HG02798 (cell line): ENCODE data around the gene HSD17B4.
"Not testable (repeated sequence)": the region's sequence is repeated elsewhere in the genome, so short reads cannot be mapped to it uniquely, and the experiment has no call there.

ENCODE experiments used
- ATAC-seq: cut with Tn5 transposase; IDR thresholded peaks from one replicate; pipeline ENCODE4 v1.9.1; 2021; ENCODE audit warnings: mild to moderate bottlenecking; ENCODE audit not compliant: unreplicated experiment, poor library complexity

The HSD17B4 gene

GRCh38 chr5:119470851-119471451 lies 18.7 kb downstream of the HSD17B4 start:
- peak; percentile 64 for ATAC-seq

GRCh38 chr5:119473241-119473640 lies 20.9 kb downstream of the HSD17B4 start:
- ATAC-seq: no peak

- no peak for ATAC-seq
Observed at GRCh38 chr5:119476341-119476740, 24.0 kb downstream of the HSD17B4 start.

- no peak for ATAC-seq
Observed at GRCh38 chr5:119478781-119479180, 26.5 kb downstream of the HSD17B4 start.

GRCh38 chr5:119480629-119481028 lies 28.3 kb downstream of the HSD17B4 start:
- ATAC-seq: not testable (repeated sequence)

- no peak for ATAC-seq
Observed at GRCh38 chr5:119483155-119483554, 30.9 kb downstream of the HSD17B4 start.

- no peak for ATAC-seq
Observed at GRCh38 chr5:119484884-119485283, 32.6 kb downstream of the HSD17B4 start.

- no peak for ATAC-seq
Observed at GRCh38 chr5:119501671-119502179, 49.4 kb downstream of the HSD17B4 start.

- ATAC-seq: not testable (repeated sequence)
Observed at GRCh38 chr5:119503939-119504338, 51.6 kb downstream of the HSD17B4 start.

- no peak for ATAC-seq
Observed at GRCh38 chr5:119512277-119512676, 60.0 kb downstream of the HSD17B4 start.

- no peak for ATAC-seq
Observed at GRCh38 chr5:119515192-119515591, 62.9 kb downstream of the HSD17B4 start.

GRCh38 chr5:119517115-119517514 lies 64.8 kb downstream of the HSD17B4 start:
- ATAC-seq: not testable (repeated sequence)

GRCh38 chr5:119521232-119521631 lies 68.9 kb downstream of the HSD17B4 start:
- no peak for ATAC-seq

- ATAC-seq: no peak
Observed at GRCh38 chr5:119522841-119523240, 70.5 kb downstream of the HSD17B4 start.

- no peak for ATAC-seq
Observed at GRCh38 chr5:119524485-119524884, 72.2 kb downstream of the HSD17B4 start.

- no peak for ATAC-seq
Observed at GRCh38 chr5:119527351-119527750, 75.1 kb downstream of the HSD17B4 start.

- ATAC-seq: no peak
Observed at GRCh38 chr5:119529811-119530210, 77.5 kb downstream of the HSD17B4 start.

GRCh38 chr5:119532637-119533036 lies 80.3 kb downstream of the HSD17B4 start:
- ATAC-seq: no peak

GRCh38 chr5:119537704-119538103 lies 85.4 kb downstream of the HSD17B4 start:
- peak; percentile 100 for ATAC-seq

- no peak for ATAC-seq
Observed at GRCh38 chr5:119541716-119542115, 89.4 kb downstream of the HSD17B4 start.

- no peak for ATAC-seq
Observed at GRCh38 chr5:119551819-119552218, 99.5 kb downstream of the HSD17B4 start.

- no peak for ATAC-seq
Observed at GRCh38 chr5:119554597-119554996, 102.3 kb downstream of the HSD17B4 start.
